Stimulated activated CD8-positive, alpha-beta memory T cell treated with anti-CD3 and anti-CD28 coated beads, Interleukin-4, amount 100 ng/mL, for 24 hours (primary cell): ENCODE results near the gene AGXT.

ENCODE experiments used
- DNase-seq: peaks from one replicate; pipeline ENCODE4 v3.0.0-alpha.2; 2020; ENCODE audit warnings: low read depth

AGXT gene

DNA sequence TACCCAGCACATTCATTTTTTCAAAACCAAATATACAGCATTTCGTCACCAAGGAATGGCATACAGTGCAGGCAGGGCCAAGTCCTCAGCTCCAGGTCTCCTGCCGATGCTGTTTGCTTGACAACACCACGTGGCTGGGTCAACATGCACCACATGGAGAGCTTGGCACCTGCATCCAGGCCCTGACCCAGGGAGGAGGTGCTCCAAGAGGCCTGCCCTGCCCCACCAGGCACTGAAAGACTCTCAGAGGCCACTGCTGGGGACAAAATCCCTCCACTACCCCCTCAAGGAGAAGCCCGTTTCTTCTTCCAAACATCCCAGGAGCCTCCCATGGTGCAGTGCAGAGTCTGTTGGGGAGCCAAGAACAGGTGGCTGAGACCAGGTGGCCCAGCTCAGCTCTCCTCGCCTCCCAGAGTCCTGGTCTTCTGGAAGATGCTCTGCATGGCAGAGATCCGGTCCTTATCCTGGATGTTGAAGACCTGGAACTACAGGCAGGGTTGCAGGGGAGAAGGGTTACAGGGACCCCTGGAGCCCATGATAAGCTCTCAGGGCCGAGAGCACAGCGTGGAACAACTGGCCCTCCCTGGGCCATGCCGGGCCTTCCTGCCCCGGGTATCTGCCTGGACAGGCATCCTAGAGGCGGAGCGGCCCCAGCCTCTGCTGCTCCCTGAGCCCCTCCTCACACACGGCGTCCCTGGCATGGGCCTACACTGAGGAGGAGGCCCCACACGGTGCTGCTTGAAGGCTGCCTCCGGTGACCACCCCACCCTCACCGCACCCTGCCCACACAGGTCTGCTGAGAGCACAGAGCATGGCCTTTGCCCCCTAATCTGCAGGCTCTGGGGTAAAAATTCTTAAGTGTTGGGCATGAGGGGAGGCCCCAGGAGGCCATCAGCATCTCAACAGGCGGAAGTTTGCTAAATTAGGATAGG is 18.3 kb downstream of the AGXT start:
- no peak for DNase-seq

DNA sequence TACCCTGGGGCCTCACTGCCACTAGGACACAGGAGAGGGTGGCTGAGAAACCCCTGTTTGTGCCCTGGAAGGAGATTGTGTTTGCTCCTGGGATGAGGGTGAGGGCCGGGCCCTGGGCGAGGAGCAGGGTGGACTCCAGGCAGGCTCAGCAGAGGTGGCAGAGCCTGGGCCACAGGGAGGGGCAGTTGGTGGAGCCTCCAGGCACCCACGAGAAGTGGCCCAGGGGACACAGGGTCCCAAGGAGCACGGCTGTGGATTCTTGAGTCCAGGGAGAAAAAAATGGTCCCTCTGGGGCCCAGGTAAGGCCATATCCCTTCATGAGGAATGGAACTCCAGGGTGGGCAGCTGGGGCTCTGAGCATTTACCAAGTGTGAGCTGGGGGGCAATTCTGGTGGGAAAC is 19.0 kb downstream of the AGXT start:
- DNase-seq, result no peak

- DNase-seq, result no peak
Observed at GRCh38 chr2:240888130-240888889, 19.7 kb downstream of the AGXT start.

DNA sequence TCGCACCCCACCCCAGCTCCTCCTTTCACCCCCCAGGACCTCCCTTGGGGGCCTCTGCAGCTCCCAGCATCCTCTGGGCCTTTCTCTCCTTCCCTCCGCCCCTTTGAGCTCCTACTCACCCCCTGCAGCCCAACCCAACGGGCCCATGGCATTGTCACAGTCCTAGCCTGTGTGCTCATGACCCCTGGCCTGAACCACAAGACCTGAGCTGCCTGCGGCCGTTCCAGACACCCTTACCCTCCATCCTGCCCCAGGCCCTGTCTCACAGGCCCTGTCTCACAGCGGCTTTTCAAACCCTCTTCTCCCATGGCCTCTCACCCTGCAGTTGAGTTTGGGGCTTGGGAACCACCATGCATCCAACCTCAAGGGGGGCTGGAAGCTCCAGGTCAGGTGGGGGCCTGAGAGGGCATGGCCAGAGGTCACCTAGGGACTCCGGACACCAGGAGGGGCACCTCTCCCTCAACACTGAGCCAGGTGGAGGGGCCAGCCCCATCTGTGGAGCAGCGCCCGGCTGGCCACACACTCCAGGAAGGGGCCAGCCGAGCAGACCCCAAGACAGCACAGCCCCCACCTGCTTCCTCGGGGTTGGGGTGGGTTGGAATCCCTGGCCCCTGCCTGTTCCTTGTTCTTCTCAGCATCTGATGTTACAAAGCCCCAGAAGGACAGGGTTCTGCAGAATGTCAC is 20.4 kb downstream of the AGXT start:
- DNase-seq, result no peak

- no peak for DNase-seq
Observed at GRCh38 chr2:240889601-240890560, 21.3 kb downstream of the AGXT start.

DNA sequence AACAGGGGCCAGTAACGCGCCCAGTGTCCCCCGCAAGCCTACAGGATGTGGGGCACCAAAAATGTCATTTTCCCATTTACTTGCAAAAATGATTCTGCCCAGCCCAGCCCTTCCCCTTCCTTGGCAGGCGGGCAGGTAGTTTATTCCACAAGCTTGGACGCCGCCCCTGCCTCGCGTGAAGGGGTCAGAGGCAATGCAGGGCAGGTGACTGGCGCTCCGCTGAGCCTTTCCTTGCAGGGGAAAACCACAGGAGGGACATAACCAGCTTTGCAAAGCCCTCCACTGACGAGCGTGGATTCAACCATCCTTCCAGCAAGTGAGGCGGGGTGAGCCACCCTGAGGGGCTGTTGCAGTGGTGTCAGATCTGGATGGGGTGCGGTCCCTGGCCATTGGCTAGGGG is 22.1 kb downstream of the AGXT start:
- DNase-seq, result no peak

- no peak for DNase-seq
Observed at GRCh38 chr2:240891492-240892340, 23.1 kb downstream of the AGXT start.

DNA sequence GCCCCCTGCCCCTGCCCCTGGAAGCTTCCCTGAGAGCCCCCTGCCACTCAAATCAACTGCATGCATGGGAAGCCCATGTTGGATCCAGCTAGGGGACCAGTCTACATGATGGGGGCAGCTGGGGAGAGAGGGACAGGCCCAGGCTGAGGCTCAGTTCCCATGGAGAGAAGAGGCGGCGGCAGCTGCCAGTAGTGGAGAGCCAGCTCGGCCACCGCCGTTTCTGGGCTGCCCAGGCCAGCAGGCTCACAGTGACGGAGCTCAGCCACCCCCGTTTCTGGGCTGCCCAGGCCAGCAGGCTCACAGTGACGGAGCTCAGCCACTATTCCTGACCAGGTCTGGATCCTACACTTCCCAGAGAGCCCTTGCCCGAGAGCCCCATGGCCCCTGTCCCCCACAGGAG is 23.7 kb downstream of the AGXT start:
- no peak for DNase-seq

DNA sequence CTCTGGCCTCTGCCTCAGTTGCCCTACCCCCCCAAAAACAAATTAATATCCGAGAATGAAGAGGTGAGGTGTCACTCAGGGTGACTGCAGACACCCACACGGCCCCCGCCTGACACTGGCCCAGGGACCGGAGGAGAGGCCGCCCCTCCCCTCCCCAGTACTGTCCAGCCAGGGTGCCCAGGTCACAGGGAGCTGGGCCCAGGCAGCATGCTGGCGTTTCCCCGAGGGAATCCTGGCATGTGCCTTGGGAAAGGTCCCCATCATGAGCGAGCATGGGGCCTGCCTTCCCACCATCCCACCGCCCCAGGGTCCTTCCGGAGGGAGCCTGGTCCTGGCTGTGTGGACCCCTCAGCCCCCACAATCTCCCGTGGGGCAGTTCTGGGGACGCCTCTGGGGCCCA is 24.3 kb downstream of the AGXT start:
- no peak for DNase-seq

DNA sequence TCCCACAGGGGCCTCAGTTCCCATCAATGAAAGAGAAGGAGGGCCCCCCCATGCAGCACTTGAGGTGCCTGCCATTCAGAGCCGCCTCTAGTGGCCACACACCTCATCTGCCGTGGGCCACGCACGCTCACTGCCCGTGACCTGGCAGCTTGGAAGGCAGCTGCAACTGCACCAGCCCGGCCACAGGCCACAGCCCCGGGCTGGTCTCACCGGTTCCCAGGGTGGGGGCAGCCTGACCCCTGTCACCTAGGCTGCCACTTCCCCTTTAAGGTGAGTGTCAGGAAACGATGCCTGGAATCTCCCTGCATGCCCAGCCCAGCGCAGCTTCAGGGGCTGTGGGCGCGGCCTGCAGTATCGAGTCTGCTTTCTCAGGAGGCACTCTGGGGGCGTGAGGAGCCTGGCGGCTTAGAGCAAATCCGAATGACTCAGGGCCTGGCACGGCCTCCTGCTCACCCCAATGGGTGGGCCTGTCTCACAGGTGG is 24.8 kb downstream of the AGXT start:
- no peak for DNase-seq

- DNase-seq, result no peak
Observed at GRCh38 chr2:240894006-240894405, 25.4 kb downstream of the AGXT start.

DNA sequence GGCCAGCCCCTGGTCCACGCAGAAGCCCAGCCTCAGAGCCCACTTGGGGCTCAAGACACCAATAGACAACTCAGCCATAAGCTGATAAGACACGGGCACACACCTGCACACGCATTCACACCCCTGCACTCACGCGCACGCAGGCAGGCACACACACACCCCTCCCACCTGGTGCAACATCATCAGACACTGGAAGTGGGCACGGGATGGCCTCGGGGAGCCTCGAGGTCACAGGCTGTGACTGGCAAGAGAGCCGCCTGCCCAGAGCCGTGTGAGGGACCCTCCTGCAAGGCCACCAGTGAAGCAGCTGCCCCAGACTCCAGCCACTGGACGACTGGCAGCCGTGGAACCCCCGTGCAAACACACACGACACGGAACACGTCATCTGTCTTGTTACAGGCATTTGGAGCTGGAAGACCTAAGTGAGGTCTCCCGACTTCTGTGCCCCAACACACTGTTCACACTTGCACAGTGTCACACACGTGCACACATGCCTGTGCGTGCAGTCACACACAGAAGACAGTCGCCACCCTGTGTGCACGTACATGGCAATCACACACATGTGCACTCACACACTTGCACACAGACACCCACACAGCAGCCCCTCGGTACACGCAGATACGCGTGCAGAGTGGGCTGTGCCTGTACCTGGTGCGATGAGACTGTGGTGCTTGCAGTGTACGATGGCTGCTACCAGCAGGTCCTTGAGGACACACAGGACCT is 26.4 kb downstream of the AGXT start:
- DNase-seq, result no peak

- DNase-seq, result no peak
Observed at GRCh38 chr2:240895656-240896388, 27.2 kb downstream of the AGXT start, which contains the start of gene MAB21L4. TSS of gene MAB21L4 (minus strand) at chr2:240896156. CDS start at chr2:240895997, 159 bp downstream.

GRCh38 chr2:240896394-240896793 is 27.8 kb downstream of the AGXT start:
- no peak for DNase-seq

- DNase-seq, result no peak
Observed at GRCh38 chr2:240896871-240897692, 28.5 kb downstream of the AGXT start.

DNA sequence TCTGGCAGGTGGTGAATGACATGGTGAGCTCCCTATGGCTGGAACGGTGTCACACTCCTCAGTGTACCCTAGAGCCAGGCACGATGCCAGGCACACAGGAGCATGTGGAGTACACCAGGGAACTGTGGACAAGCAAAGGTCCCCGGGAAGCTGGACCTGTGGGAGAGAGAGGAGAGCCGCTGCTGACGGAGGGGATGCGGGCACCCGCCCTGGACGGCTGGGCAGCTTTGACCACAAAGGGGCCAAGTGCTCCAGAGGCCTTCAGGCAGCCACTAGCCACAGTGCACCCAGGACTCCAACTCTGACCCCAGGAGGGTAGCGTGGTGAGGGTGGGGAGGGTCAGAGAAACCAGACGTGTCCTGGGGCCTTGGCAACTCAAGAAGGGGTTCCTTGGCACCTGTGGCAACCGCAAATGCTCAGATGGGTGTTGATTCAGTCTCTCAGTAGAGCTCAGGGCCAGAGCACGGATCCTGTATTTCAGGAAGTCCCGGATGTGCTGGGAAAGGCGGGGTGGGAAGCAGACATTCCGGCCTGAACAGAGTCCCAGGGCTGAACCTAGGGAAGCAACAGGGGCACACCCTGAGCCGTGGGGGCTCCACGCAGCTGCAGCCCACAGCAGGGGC is 29.6 kb downstream of the AGXT start:
- DNase-seq, result no peak

- no peak for DNase-seq
Observed at GRCh38 chr2:240898731-240899467, 30.3 kb downstream of the AGXT start.
